HTERT RPE-1 (cell line): ENCODE results near the gene CELSR1.
"Not testable (repeated sequence)": the region's sequence is repeated elsewhere in the genome, so short reads cannot be mapped to it uniquely, and the experiment has no call there.

Source experiments
- in situ Hi-C: fragments of 300-500 bp; cut with MboI; formaldehyde crosslinking; loops from 4 replicates; pipeline ENCODE4 v1.14.3; 2020; ENCODE audit warnings: low sequenced_read_pairs

CELSR1 gene

GRCh38 chr22:46410291-46410808 is 127.1 kb downstream of the CELSR1 start:
- in situ Hi-C loops = no loop called here

DNA sequence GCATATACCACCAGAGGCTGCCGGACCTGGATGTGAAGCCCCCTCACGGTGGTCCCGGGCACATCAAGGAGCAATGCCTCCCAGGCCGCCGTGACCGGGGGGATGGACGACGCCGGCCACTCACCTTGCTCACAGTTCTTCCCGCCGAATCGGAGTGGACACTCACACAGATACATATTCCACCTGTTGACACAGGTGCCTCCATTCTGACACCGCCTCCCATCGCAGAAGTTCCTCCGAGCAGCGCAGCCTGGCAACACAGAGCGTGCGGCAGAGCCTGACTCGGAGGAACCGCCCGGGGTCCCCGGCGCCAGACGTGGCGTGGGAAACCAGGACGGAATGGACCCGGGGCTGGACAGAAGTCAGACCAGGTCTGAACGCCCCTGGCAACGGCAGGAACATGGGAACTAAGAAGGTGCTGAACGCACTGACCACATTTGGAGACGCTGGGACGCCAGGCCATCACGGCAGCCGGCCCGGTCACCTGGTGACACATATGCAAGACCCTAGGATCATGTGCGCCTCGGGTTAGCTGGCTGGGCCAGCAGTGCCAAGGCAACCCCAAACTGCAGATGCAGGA is 127.7 kb downstream of the CELSR1 start:
- in situ Hi-C loops = no loop called here

DNA sequence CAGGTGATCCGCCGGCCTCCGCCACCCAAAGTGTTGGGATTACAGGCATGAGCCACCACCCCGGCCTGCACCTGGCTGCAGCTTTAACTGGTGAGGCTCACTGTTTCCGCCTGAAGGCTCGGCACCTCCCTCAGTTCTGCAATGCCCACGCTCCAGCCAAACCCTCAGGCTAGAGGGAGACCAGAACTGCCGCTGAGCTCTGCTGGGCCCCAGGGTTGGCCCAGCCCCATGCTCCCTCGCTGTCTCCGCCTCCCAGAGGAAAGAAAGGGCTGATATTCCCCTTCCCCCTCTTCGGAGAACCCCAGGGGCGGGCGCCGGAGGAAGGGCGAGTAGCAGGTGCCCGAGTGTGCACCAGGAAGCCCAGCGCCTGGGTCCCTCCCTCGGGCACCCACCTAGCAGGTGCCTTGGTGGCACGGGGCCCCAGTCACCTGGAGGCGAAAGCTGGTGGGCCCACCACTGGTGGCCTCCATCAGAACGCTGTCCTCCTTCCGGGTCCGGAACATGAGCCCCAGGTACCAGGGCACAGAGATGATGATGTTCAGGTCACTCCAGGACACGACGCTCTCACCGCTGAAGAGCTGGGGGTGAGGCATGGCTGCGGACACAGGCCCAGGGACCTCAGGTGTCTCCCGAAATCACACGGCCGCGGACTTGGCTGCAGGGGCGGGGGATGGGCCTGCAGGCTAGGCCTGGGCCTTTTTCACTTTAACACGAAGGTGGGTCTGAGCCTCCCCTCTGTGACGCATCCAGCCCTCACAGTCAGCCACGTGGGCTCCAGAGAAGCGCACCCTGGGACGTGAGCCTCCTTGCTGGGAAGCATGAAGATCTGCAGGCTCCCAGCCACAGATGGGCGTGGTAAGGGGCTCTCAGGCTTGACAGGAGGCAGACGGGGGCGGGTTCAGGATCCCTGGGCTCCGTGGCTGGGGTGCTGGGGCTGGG is 128.6 kb downstream of the CELSR1 start:
- in situ Hi-C loops = no loop called here

- in situ Hi-C loops = no loop called here
Measured at GRCh38 chr22:46407748-46408147, 129.7 kb downstream of the CELSR1 start.

DNA sequence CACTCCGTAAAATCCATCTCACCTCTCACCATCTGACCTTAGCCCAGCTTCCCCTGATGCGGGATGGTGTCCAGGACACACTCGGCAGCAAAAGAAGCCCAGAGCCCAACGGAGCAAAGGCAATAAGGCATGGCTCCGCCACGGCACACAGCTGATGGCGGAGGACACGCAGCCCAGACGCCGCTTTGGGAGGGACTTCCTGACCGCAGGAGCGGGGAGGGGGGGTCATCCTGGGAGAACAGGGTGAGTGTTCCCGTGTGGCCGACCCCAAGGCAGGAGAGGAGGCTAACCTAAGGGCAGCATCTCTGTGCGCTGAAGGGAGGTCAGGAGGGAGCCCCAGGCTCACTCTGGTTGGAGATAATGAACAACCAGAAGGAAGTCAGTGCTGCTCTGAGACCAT is 130.6 kb downstream of the CELSR1 start:
- in situ Hi-C loops = no loop called here

DNA sequence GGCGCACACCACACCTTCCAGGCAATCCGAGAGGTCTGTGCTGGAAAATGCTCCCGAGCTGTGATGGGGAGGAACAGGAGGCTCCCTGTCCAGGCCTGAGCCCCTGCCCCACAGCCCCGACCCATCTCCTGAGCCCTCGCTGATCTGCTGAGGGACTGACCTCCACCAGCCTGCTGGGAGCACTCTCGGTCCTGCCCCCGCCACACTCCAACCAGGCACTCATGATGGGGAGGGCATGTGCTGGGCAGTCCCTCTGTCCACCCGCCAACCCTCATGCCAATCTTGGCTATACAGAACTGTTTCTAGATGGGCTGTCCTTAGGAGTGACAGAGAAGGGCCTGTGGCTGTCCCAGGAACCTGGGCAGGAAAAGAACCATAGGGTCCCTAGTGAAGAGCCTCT is 131.1 kb downstream of the CELSR1 start:
- in situ Hi-C loops = no loop called here

DNA sequence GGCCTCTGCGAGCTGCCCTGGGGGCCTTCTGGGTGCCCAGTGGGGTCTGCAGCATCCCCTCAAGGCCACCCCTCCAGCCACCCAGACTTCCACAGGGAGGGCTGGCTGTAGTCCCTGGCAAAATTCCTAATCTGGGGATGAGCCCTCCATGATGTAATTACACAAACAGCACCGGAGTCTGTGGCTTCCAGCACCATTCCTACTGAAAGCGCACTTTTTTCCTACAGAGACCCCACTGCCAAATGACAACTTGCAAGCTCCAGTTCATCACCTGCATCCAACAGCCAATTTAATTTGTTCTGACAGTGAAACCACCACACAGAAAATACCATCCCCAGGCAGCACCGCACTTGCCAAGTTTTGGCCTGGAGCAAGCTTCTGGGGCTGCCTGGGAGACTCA is 131.5 kb downstream of the CELSR1 start:
- in situ Hi-C loops = no loop called here

DNA sequence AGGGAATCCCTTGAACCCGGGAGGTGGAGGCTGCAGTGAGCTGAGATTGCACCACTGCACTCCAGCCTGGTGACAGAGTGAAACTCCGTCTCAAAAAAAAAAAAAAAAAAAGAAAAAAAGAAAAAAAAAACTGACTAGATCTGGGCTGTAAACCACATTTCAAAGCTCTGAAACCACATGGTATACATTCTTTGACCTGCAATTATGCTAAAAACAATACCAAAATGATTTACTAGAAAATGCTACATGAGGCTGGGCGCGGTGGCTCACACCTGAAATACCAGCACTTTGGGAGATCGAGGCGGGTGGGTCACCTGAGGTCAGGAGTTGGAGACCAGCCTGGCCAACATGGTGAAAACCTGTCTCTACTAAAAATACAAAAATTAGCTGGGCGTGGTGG is 133.5 kb downstream of the CELSR1 start:
- in situ Hi-C loops = not testable (repeated sequence)

DNA sequence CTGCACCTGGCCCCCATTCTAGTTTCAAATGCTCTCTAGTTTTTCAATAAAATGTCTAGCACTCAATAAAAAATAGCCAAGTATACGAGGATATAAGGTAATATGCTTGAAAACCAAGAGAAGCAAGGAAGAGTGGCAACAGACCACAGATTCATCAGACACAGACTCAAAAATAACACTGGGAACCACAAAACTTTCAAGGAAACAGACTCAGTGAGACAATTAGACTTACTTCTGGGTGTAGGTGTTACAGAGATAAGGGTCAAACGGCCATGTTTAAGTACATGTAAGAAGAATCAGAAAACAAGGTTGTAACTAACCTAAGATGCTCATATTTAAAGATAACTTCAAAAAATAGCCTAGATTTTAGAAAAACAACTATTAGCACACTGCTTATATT is 134.9 kb downstream of the CELSR1 start:
- in situ Hi-C loops = no loop called here

DNA sequence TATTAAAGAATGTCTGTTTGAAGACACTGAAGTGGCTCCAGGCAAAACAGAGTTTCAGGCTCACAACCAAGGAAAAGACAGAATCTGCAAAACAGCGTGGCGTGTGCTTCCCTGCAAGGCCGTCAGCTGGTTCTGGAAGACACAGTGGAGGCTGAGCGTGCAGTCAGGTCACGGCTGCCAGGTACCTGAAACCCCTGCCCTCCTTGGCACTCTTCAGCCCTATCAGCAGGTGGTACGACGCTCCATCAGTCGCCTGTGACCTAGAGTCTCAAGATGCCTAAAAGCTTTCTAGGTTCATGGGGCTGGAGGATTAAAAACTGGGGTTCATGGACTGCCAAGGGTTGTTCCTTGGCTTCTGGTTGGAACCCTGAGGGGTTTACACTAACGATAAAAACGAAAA is 136.1 kb downstream of the CELSR1 start:
- in situ Hi-C loops = no loop called here

- in situ Hi-C loops = no loop called here
Measured at GRCh38 chr22:46399251-46400024, 138.0 kb downstream of the CELSR1 start.

DNA sequence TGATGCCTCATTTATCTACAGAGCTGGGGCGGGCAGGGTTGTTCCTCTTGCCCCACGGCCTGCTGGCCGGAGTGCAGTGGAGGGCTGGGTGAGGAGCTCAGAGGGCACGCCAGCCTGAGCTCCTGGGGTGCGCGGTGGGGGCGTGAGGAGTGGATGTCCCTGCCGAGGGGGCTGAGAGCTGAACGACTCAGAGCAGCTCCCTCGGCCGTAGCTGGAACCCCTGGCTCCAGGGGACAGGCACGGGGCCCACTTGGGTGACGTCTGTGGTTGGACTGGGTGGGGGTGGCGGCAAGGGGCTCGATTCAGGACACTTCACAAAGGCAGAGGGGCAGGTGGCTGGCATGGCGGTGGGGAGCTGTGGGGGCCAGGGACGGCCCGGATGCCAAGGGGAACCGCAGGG is 139.5 kb downstream of the CELSR1 start:
- in situ Hi-C loops = no loop called here

- in situ Hi-C loops = no loop called here
Measured at GRCh38 chr22:46397514-46397913, 139.9 kb downstream of the CELSR1 start.

GRCh38 chr22:46397049-46397448 is 140.4 kb downstream of the CELSR1 start:
- in situ Hi-C loops = not testable (repeated sequence)

- in situ Hi-C loops = no loop called here
Measured at GRCh38 chr22:46395145-46395544, 142.3 kb downstream of the CELSR1 start.

- in situ Hi-C loops = no loop called here
Measured at GRCh38 chr22:46394622-46395021, 142.8 kb downstream of the CELSR1 start.

DNA sequence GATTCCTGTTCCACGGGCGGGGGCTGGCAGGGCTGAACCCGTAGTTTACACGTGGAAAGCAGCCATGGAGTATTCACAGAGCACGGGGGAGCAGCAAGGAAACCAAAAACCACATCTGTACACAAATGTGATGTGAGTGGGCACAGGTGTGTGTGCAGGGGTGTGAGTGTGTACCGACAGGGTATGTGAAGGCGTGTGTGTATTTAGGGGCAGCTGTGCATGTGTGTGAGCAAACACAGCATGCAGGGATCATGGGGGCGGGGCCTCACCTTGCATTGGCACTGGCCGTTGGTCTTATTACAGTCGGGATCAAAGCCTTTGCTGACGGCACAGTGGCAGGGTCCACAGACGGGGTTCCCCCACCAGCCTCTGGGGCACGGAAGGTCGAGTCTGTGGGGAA is 143.5 kb downstream of the CELSR1 start:
- in situ Hi-C loops = no loop called here

- in situ Hi-C loops = no loop called here
Measured at GRCh38 chr22:46392137-46392844, 145.1 kb downstream of the CELSR1 start.

- in situ Hi-C loops = no loop called here
Measured at GRCh38 chr22:46391486-46392136, 145.8 kb downstream of the CELSR1 start.

DNA sequence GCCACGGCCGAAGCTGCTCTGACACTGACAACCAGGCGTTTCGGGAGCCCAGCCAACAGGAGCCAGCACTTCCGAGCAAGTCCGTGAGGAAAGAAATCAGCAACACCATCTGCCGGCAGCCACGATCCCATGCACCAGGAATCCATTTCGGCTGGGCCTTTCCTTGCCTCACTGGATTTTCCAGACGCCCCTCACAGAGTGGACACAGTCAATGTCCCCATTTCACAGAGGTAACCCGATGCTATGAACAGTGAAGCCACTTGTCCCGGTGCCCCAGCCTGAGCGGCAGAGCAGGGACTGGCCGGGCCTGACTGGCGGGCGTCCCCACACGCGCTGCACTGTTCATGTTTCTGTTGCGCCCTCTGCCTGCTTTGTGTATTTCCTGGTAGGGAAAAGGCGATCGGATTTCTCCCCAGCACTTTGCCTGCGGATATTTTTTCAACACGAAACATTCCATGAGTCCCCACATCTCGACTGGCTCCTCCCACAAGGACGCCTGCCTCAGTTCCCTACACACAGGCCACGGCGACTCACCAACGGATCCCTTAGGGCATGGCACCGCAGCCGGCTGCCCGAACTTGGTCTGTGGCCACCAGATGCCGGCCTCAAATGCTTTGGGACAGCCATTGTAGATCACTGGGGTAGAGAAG is 146.6 kb downstream of the CELSR1 start:
- in situ Hi-C loops = no loop called here
